Endothelial cell of umbilical vein (primary cell): ENCODE data around the gene CNOT4. TPM values are rescaled to one million over a fixed set of nuclear protein-coding genes. Genes with fewer than 3 reads are reported as not detected.
"Not testable (repeated sequence)": the region's sequence is repeated elsewhere in the genome, so short reads cannot be mapped to it uniquely, and the experiment has no call there.

ENCODE experiments used
- BruUV-seq: library from RNA; stranded (reverse); fragments of 400-500 nt; replicated peaks from 2 replicates; lab custom pipeline; 2021; lab: Mats Ljungman, UMichigan
- CTCF ChIA-PET: fragments of 300-600, 350-600 bp; sonication (Branson Sonifier 250); formaldehyde crosslinking; loops from one replicate; lab custom pipeline; 2021; ENCODE audit warnings: antibody characterized with exemption, inconsistent platforms; lab: Charles Lee
- POLR2A ChIA-PET: fragments of 300-600, 350-600 bp; sonication (Branson Sonifier 250); formaldehyde crosslinking; loops from one replicate; lab custom pipeline; 2021; ENCODE audit warnings: antibody characterized with exemption, inconsistent platforms; lab: Charles Lee
- DNase-seq: peaks from one replicate; pipeline ENCODE4 v3.0.0-alpha.2; 2011; ENCODE audit warnings: low read depth, low spot score
- FAIRE-seq: peaks from 2 replicates; lab custom pipeline; 2011; peaks lifted over from hg19 to GRCh38; lab: Jason Lieb, UNC
- H2AFZ ChIP-seq: 2 replicates; pipeline ENCODE4 v1.6.0; 2012; ENCODE audit warnings: low read depth, low read length, control low read depth, inconsistent platforms
- H3K27ac ChIP-seq: 2 replicates; pipeline ENCODE4 v1.5.1; 2011; ENCODE audit warnings: low read depth, mild to moderate bottlenecking, control low read depth, low read length, moderate library complexity; ENCODE audit not compliant: insufficient read depth
- H3K27me3 ChIP-seq, 2 experiments: 2 replicates each; pipeline versions ENCODE4 v1.6.0 to v1.6.1; 2011; ENCODE audit warnings: low read length in 2 of 2, mixed read lengths in 1 of 2; ENCODE audit not compliant: control insufficient read depth in 2 of 2, insufficient read depth in 2 of 2
- H3K36me3 ChIP-seq, 2 experiments: 2 replicates in 1 of 2; 3 replicates in 1 of 2; pipeline ENCODE4 v1.5.1; 2011; ENCODE audit warnings: low read length in 2 of 2, mild to moderate bottlenecking in 1 of 2, moderate library complexity in 1 of 2; ENCODE audit not compliant: control insufficient read depth in 2 of 2, insufficient read depth in 2 of 2; ENCODE audit errors: extremely low read depth in 1 of 2
- H3K4me1 ChIP-seq: 3 replicates; pipeline ENCODE4 v1.5.1; 2011; ENCODE audit warnings: mild to moderate bottlenecking, low read length; ENCODE audit not compliant: control insufficient read depth, insufficient read depth; ENCODE audit errors: extremely low read depth
- H3K4me2 ChIP-seq: 2 replicates; pipeline ENCODE4 v1.6.1; 2011; ENCODE audit warnings: low read length, control low read depth, mixed read lengths; ENCODE audit not compliant: insufficient read depth
- H3K4me3 ChIP-seq, 3 experiments: fragments of 200-600 bp in 1 of 3; sonication (generic), shearing (Covaris generic) in 1 of 3; replicated peaks in 1 of 3; 2 replicates each; pipeline ENCODE4 v1.5.1; 2011 to 2016; ENCODE audit warnings: control low read depth in 3 of 3, low read length in 3 of 3, mild to moderate bottlenecking in 2 of 3, inconsistent platforms in 1 of 3, low read depth in 1 of 3, moderate library complexity in 1 of 3; ENCODE audit not compliant: insufficient read depth in 1 of 3
- H3K79me2 ChIP-seq: 2 replicates; pipeline ENCODE4 v1.6.0; 2012; ENCODE audit warnings: low read length, inconsistent platforms; ENCODE audit not compliant: control insufficient read depth, insufficient read depth
- H3K9ac ChIP-seq: replicated peaks from 2 replicates; pipeline ENCODE3; 2011; ENCODE audit warnings: low read length, control low read depth; ENCODE audit not compliant: insufficient read depth; ENCODE audit errors: extremely low read depth
- H3K9me1 ChIP-seq: replicated peaks from 3 replicates; pipeline ENCODE4 v1.6.0; 2011; ENCODE audit warnings: mild to moderate bottlenecking, low read length; ENCODE audit not compliant: control insufficient read depth, insufficient read depth; ENCODE audit errors: extremely low read depth
- H3K9me3 ChIP-seq: replicated peaks from 2 replicates; pipeline ENCODE4 v1.5.1; 2012; ENCODE audit warnings: low read length, inconsistent platforms; ENCODE audit not compliant: control insufficient read depth, insufficient read depth
- H4K20me1 ChIP-seq: replicated peaks from 2 replicates; pipeline ENCODE3; 2011; ENCODE audit warnings: mild to moderate bottlenecking, low read length; ENCODE audit not compliant: control insufficient read depth, insufficient read depth; ENCODE audit errors: extremely low read depth
- FOS ChIP-seq: IDR thresholded peaks from 2 replicates; pipeline ENCODE4 v1.6.1; 2011; ENCODE audit warnings: mild to moderate bottlenecking, low read length, moderate library complexity, borderline replicate concordance; ENCODE audit not compliant: insufficient read depth
- JUN ChIP-seq: IDR thresholded peaks from 2 replicates; pipeline ENCODE4 v1.6.1; 2011; ENCODE audit warnings: borderline replicate concordance, low read depth; ENCODE audit not compliant: insufficient read length, insufficient read depth
- dilution Hi-C: fragments of 300-500 bp; cut with MboI; formaldehyde crosslinking; loops from one replicate; pipeline ENCODE4 v1.15.0; 2019; ENCODE audit warnings: low sequenced_read_pairs; ENCODE audit not compliant: extremely low pct_ligation_motif_present
- intact Hi-C: fragments of 100-400 bp; cut with micrococcal nuclease; formaldehyde crosslinking; loops from one replicate; pipeline ENCODE4 v1.10.0; 2022
- polyA plus RNA-seq, 4 experiments: library from polyadenylated mRNA; depleted of rRNA in 3 of 4; stranded (reverse) in 3 of 4; unstranded in 1 of 4; fragments of >200 nt; gene quantifications; 2 replicates each; pipeline versions ENCODE4 v1.2.1 to v1.2.3, GENCODE V29; 2011 to 2012; ENCODE audit warnings: missing spikeins in 1 of 4
- total RNA-seq: library from RNA; stranded (reverse); gene quantifications from 2 replicates; pipeline ENCODE4 v1.2.3, GENCODE V29; 2021
- TF ChIP-seq, protein P1 (sequence below): IDR thresholded peaks from 2 replicates; pipeline ENCODE4 v1.6.1; 2011; ENCODE audit not compliant: insufficient read depth, insufficient read length
- TF ChIP-seq, protein P2 (sequence below), 2 donors: IDR thresholded peaks; 1 replicate in 1 of 2; 2 replicates in 1 of 2; pipeline ENCODE4 v1.5.1; 2011; ENCODE audit warnings: low read length in 2 of 2, mild to moderate bottlenecking in 2 of 2, moderate library complexity in 2 of 2, control low read depth in 1 of 2, inconsistent platforms in 1 of 2, low read depth in 1 of 2; ENCODE audit not compliant: insufficient read depth in 1 of 2; ENCODE audit errors: extremely low read depth in 1 of 2

The CNOT4 gene
- total and polyA plus RNA-seq, 2 donors (not counting 3 experiments of a cell fraction or from before 2014, with no cell fraction given), result 10.3 to 21.7 TPM

- no peak overlapping the region for H2AFZ ChIP-seq
- H3K27ac ChIP-seq, result no peak overlapping the region
- H3K4me3 ChIP-seq, result no peak overlapping the region
- TF ChIP-seq JUN (peak; percentile 19), FOS (peak; percentile 65)
- TF ChIP-seq, protein P1, sequence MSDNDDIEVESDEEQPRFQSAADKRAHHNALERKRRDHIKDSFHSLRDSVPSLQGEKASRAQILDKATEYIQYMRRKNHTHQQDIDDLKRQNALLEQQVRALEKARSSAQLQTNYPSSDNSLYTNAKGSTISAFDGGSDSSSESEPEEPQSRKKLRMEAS, result no peak
- TF ChIP-seq, protein P2, sequence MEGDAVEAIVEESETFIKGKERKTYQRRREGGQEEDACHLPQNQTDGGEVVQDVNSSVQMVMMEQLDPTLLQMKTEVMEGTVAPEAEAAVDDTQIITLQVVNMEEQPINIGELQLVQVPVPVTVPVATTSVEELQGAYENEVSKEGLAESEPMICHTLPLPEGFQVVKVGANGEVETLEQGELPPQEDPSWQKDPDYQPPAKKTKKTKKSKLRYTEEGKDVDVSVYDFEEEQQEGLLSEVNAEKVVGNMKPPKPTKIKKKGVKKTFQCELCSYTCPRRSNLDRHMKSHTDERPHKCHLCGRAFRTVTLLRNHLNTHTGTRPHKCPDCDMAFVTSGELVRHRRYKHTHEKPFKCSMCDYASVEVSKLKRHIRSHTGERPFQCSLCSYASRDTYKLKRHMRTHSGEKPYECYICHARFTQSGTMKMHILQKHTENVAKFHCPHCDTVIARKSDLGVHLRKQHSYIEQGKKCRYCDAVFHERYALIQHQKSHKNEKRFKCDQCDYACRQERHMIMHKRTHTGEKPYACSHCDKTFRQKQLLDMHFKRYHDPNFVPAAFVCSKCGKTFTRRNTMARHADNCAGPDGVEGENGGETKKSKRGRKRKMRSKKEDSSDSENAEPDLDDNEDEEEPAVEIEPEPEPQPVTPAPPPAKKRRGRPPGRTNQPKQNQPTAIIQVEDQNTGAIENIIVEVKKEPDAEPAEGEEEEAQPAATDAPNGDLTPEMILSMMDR (IDR thresholded peaks at IDR 0.05; ENCODE audit: extremely low read depth in 1 of 2, insufficient read depth in 1 of 2, low read depth in 1 of 2, low read length in 2 of 2), result no peak
- H3K9me1 ChIP-seq, result no peaks in the 10 kb centered on the region
- no peak overlapping the region for H3K9ac ChIP-seq
- intact Hi-C loops (loop anchor here (2.0 to 5.0 kb wide), 3 partner anchors 13 to 39 kb away; no protein-coding TSS in a partner anchor), dilution Hi-C loops (no loop called here)
- H3K4me1 ChIP-seq, result peaks cover 11% of the 10 kb centered on the region
- ChIA-PET POLR2A (no interaction called here), CTCF (interaction anchor here (1.3 to 1.8 kb wide), 3 partner anchors 11 to 31 kb away, joined by 4 to 7 read pairs (median 5); no protein-coding TSS in a partner anchor)
- no peaks in the 10 kb centered on the region for H3K79me2 ChIP-seq
- no peaks in the 10 kb centered on the region for H3K36me3 ChIP-seq
- no peak overlapping the region for H3K4me2 ChIP-seq
- H3K27me3 ChIP-seq, result no peaks in the 10 kb centered on the region
- H3K9me3 ChIP-seq, result no peaks in the 10 kb centered on the region
- DNase-seq (peak; percentile 22), FAIRE-seq (peak; percentile 70)
- no peaks in the 10 kb centered on the region for H4K20me1 ChIP-seq
- no TSS peak for BruUV-seq
These were observed 188.3 kb downstream of the CNOT4 start for GRCh38 chr7:135321556-135321955.

GRCh38 chr7:135320953-135321352 is 188.9 kb downstream of the CNOT4 start:
- POLR2A ChIA-PET, H2AFZ ChIP-seq, H3K27ac ChIP-seq, FAIRE-seq, H3K27me3 ChIP-seq, H3K79me2 ChIP-seq, H3K36me3 ChIP-seq, BruUV-seq, DNase-seq, H4K20me1 ChIP-seq, H3K9ac ChIP-seq, dilution Hi-C loops, H3K9me3 ChIP-seq, H3K9me1 ChIP-seq, H3K4me3 ChIP-seq, H3K4me2 ChIP-seq: not testable (repeated sequence)
- H3K4me1 ChIP-seq, result peaks cover 11% of the 10 kb centered on the region
- intact Hi-C loops, result loop anchor here (2.0 to 5.0 kb wide), 3 partner anchors 14 to 39 kb away; no protein-coding TSS in a partner anchor
- CTCF ChIA-PET, result interaction anchor here (0.7 to 1.8 kb wide), 4 partner anchors 10 to 31 kb away, joined by 3 to 7 read pairs (median 4); no protein-coding TSS in a partner anchor
